Stimulated activated CD4-positive, alpha-beta T cell treated with anti-CD3 and anti-CD28 coated beads, TNF-alpha, amount 100 ng/mL, for 48 hours (primary cell): ENCODE data around the gene PAK2.
"Not testable (repeated sequence)": the region's sequence is repeated elsewhere in the genome, so short reads cannot be mapped to it uniquely, and the experiment has no call there.

Experiments
- DNase-seq, 3 donors: peaks; one replicate each; pipeline ENCODE4 v3.0.0-alpha.2; 2020; ENCODE audit warnings: low read depth in 3 of 3

Gene PAK2

DNA sequence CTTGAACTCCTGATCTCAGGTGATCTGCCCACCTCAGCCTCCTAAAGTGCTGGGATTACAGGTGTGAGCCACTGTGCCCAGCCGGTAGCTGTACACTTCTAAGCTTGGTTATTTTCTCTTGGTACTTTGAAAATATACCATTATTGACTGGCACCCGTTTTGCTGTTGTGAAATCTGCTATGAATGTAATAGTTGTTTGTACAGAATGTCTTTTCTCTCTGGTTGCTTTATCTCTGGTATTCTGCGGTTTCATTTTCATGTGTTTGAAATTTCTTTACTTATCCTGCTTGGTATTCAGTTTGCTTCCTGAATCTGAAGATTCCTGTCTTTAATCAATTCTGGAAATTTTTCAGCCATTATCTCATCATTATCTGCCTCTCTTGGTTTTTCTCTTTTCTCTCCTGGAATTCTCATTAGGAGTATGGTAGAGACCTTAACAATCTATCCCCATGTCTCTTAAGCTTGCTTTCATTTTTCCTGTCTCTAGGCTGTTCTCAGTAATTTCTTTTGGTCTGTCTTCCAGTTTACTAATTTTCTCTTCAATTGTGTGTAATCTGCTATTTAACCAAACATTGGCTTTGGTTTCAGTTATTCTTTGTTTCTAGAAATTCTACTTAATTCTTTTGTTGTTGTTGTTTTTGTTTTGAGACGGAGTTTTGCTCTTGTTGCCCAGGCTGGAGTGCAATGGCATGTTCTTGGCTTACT is 2.8 kb upstream of the PAK2 start:
- DNase-seq: no peak

DNA sequence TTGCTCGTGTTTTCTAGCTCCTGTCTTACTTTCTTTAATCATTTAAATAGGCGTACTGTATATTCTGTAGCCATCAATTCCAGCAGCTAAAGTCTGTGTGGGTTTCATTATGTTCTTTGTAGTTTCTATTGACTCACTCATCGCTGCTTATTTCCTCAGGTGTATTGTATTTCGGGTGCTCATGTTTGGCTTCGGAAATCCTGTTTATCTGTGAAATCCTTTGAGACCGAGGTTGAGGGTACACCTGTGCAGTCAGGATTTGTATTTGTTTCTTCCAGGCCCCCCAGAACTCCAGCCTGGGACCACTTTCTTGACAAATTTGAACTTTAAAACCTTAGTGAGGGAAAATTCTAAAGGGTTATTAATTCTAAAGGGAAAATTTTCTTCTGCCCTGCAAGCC is 2.0 kb upstream of the PAK2 start:
- no peak for DNase-seq

DNA sequence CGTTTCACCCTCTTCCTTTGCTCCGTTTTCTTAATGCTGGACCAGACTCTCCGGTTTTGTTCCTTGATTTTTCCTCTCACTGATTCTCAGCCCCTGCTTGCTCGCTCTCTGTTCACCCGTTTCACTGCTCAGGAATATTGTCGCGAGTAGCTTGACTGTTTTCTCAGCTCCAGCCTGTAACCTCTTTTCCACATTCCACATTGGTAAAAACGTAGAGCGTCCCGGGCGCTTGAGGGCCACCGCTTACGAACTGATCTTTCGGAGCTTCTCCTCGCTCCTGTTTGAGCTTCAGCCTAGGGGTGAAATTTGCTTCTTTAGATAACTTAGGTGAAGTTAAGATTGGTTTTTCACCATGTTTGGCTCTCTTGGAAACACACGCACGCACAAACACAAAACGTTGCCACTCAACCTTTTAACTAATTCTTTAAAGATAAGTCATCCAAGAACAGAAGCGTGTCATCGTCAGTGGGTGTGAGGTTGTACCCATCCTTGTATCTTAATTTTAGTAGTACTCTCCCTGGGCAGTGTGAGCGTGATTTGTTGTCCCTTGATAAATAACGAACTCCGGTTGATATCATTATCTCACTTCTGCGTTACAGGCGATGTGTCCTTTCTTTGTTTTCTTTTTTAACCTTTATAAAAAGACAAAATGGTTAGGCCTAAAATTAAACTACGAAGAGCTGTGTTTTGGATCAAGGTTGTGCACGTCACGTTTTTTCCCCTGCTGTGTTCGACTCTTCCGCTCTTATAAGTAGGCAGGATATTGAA is 1.0 kb downstream of the PAK2 start:
- DNase-seq: peak in 2 of 3 donors; percentile 15 to 46

DNA sequence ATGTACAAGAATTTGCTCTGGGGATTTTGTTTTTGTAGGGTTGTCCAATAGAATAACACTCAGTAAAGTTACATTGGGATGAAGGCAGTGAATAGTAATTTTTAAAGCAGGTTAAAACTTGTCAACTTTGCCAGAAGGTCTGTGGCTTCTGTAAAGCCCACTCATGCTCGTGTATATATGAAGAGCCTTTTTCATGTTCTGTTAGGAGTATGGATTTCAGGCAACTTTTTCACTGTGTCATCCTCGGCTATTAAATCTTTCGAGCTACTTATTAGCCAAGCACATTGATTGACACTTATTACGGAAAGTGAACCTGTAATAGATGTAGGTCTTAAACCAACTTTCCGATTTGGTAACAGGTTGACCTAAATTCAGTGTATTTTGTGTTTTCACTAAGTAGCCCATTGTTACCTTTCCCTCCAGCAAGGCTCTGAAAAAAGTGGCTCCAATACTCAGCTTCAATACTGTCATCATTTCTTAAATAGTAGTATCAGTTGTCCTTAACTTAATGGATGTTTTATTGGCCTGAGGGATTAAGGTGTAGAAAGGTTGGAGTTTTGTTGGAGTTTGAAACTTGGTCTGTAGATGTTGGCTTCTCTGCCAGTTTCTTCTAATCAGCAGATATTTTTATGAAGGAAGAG is 1.7 kb downstream of the PAK2 start:
- no peak for DNase-seq

DNA sequence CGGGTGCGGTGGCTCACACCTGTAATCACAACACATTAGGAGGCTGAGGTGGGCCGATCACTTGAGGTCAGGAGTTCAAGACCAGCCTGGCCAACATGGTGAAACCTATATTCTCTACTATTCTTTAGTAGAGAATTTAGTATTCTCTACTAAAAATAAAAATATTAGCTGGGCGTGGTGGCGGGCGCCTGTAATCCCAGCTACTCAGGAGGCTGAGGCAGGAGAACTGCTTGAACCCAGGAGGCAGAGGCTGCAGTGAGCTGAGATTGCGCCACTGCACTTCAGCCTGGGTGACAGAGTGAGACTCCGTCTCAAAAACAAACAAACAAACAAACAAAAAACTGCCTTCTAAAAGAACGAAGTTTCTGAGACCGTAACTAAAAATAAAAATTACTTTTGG is 3.9 kb downstream of the PAK2 start:
- not testable (repeated sequence) for DNase-seq

DNA sequence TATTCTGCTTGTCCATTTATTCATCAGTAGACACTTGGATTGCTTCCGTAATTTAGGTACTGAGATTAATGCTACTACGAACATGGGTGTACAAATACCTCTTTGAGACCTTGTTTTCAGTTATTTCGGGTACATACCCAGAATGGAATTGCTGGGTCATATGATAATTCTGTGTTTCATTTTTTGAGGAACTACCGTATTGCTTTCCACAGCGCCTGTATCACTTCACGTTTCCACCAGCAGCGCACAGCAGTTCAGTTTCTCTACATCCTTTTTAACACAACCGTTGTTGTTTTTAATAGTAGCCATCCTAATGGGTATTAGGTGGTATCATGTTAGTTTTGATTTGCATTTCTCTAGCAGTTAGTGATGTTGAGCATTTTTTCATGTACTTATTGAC is 9.5 kb downstream of the PAK2 start:
- no peak for DNase-seq

DNA sequence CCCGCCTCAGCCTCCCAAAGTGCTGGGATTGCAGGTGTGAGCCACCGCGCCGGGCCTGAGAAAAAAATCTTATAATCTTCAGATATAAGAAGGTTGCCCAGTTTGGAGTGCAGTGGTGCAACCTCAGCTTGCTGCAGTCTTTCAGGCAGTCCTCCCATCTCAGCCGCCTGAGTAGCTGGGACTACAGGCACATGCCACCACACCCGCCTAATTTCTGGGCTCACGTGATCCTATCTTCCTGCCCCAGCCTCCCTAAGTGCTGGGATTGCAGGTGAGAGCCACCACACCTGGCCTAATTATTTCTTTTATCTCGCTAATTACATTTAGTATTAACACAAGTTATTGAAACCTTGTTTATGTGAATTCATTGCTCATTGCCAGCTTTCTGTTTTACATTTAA is 13.5 kb downstream of the PAK2 start:
- no peak for DNase-seq

DNA sequence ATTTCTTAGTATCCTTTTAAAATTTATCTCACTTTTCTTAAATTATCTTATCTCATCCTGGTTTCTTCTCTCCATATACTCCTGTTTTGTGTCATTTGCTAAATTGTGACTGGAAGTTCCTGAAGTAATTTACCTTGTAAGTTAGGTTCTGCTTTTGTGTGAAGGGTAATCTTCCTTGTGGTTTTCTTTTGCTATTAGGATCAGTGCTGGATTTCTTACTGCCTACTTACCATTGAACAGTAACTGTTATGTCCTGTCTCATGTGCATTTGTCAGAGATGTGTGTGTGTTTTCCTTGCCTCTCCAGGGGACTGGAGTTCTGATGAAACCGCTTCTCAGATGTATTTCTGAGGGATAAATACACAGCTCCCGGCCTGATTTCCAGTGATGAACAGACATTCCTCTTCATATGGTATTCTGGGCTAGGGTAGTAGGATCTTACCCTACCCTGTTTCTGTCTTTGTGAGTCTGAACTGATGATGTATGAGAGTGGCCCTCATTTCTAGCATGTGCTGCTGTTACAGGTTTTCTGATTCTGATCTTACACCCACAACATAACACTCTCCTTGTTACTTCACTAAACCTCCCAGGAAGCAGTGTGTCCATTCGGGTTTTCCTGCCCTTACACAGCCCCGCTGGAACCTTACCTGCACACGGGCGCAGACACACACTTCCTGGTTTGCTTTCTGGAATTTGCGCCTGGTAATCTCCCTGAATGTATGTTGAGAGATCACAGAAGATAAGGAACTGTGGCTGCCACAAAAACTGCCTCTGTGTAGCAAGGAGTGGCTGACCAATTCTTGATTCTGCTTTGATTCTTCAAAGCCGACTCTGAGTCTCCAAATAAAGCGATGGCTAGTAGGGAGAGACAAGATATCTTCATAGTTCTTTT is 14.7 kb downstream of the PAK2 start:
- DNase-seq: no peak

DNA sequence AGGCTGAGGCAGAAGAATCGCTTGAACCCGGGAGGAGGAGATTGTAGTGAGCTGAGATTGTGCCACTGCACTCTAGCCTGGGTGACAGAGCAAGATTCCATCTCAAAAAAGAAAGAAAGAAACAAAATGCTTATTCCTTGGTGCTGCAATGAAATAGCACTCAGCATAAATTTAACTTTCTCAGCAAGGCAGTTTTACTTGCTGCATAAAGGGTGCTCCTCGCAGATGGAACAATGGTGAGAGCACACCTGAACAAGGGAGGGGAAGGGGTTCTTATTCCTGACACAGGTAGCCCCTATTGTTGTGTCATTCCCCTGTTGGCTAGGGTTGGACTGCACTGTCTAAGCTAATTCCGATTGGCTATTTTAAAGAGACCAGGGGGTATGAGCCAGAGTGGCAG is 17.1 kb downstream of the PAK2 start:
- DNase-seq: no peak

DNA sequence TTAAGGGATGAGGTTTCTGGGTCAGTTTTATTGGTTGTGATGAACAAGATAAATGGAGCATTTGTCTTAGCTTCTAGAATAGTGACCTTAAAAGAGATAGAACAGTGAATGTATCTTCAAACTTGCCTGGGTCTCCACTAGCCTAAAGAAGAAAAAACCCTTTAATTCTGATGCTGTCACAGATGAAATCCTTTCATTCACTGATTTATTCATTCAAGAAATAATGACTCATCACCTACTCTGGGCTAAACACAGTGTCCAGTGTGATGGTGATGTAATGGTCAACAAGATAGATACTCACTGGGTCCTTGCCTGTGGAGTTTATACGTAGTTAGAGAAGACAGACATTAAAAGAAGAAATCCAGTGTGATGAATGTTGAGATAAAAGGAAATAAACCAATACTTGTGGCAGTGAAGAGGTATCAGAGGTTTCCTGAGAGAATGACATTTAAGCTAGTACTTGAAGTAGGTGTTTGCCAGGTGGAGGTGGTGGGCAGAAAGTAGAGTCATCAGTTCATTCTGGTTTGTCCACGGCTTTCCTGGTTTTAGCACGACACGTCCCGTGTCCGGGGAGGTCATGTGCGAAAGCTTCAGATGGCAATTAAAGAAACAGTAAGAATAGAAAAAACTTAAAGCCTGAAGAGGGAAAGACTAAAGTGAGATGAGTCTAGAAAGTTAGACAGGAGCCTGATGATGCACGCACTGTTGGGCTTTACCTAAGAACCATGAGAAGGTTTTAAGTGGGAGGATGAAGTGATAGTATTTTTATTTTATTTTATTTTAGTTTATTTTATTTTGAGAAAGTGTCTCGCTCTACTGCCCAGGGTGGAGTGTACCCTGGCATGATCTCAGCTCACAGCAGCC is 18.5 kb downstream of the PAK2 start:
- no peak for DNase-seq

DNA sequence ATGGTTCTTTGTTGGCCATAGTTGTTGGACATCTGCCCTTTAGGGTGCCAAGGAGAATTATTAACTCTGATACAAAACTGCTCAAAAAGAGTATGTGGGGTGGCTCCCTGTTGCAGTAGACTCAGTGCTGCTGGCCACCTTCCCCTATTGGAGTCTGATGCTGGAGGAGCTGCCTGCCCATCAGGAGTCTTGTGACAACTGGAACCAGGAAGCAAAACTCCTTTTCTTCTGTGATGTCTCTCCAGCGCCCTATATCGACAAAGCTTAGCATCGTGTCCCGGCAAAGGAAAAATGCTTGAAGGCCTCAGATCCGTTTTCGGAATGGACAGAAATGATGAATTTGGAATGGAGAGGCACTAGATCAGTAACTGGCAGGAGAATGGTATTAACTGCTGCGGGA is 23.5 kb downstream of the PAK2 start:
- DNase-seq: no peak

DNA sequence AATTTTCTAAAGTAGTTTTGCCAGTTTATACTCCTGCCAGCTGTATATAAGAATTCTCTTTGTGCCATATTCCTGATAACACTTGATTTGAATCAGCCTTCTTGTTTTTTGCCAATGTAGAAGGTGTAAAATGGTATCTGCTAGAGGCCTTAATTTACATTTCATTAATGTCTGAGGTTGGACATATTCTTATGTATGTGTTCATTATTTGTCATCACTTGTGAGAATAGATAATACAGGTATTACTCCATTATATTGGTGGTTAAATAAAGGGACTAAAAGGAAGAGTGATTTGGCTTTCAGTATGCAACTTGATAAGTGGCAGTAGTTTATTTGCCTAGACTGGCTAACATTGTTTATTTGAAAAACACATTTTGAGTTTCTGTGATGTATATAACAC is 25.8 kb downstream of the PAK2 start:
- no peak for DNase-seq

DNA sequence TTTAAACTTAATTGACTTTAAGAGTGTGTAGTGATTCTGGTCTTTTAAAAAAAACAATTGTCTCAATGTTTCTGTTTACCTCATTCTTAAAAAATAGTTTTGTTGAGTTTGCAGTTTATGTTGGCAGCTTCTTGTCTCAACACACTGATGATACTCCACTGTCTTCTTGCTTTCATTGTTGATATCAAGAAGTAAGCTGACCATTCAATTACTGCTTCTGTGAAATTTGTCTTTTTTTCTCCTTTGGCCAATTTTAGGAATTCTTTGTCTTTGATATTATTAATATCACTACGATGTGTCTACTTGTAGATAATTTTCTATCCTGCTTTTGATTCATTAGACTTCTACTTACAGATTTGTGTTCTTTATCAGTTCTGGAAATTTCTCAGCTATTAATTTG is 31.4 kb downstream of the PAK2 start:
- DNase-seq: no peak

DNA sequence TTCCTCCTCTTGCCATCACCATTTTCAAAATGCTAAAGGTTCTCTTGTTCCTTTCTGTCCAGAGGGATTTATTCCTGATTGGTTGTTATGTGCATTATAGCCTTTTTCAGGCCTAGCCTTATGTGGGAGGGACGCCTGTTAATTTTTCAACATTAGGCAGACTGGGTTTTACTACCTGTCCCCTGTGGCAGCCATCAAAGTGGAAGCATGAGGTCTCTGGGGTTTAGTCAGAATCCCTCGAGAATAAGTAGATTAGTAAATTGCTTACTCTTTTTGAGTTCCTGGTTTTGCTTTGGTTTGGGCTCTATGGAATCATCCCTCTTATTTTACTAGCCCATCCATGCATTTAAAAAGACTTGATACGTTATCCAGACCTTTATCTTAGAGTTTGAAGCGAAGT is 32.4 kb downstream of the PAK2 start:
- no peak for DNase-seq

DNA sequence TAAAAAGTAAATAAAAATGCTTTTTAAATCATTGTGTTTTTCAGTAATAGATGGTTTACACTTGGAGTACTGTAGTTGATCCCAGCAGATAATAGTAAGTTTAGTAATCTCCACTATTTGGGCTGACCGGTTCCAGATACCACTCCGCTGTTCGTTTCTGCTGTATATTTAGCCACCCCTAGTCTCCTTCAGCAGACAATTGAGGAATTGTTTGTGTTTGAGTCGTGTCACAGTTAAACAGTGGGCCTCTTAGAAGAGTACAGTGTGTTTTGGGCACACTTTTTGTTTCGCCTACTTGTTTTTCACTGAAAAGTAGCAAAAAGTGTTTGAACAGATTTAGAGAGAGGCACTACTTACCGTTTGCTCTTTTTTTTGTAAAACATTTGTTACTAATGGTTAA is 33.2 kb downstream of the PAK2 start:
- DNase-seq: no peak

DNA sequence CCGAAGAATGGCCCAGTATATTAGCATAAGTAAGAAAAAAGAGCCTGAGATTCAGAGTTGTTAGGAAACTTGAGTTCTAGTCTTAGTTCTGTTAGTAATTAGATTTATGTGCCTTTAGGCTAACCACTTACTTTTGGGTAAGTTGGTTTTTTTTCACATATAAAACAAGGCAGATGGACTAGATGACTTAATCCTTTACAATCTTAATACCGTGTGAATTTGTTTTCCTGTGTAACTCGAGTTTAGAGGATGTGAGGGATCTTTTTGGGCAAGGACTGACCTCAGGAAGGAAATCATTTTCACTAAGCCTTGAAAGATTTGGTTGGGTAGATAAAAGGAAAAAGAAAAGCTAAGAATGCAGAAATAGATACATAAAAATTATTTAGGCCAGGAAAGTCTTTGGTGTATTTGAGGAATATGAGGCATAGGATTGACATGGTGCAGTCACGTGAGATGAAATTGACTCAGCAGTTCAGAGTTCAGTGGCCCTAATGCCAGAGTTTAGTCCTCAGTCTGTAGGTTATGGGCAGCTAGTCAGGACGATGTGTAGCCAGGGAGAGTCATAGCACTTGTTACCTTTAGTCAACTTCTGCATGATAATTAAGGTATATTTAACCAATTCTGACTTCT is 34.6 kb downstream of the PAK2 start:
- DNase-seq: no peak

DNA sequence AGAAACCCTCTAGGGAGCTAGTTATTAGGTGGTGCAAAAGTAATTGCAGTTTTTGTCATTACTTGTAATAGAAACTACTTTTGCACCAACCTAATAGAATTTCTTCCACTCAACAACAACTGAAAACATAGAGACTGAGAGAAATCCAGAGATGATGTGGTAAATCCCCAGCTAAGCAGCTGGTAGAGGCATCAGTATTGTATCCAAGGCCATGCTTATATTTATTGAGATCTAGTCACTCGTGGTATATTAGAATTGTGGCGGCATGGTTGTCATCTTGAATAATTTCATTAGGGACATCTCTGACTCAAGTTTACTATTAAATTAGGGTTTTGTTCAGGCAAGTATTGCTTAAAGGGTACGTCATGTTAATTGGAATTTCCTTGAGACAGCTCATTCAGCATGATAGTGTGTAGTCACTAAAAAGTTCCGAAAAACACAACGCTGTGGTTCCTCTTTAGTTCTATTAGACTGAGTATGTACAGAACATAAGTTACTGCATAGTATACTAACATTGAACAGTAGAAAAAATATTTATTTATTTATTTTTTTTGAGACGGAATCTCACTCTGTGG is 35.3 kb downstream of the PAK2 start:
- DNase-seq: no peak

DNA sequence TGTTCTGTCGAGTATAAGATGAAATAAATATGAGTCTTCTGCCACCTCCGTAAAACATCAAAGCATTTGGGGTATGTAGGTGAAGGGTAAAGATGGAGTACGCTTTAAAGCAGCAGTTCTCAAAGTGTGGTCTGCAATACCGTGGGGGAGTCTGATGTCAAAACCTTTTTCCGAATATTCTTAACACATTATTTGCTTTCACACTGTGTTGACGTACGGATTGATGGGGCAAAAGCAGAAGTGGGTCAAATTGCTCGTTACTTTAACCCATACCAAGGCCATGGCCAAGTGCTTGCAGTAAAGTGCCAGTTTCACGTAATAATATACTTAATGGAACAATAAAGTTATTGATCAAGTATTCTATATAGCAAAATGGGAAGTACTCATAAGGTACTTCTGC is 36.3 kb downstream of the PAK2 start:
- DNase-seq: no peak

DNA sequence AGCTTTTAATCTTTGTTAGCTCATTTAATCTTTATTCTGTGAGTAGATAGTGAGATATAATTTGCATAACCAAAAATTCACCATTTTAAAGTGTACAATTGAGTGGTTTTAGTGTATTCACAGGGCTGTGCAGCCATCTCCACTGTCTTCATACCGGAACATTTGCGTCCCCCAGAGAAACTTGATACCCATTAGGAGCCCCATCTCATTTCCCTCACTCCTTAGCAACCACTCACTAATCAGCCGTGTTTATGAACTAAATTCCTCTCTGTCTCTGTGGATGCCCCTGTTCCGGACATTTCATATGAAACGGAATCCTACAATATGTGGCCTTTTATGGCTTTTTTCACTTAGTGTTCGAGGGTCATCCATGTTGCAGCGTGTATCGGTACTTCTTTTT is 38.2 kb downstream of the PAK2 start:
- DNase-seq: no peak

DNA sequence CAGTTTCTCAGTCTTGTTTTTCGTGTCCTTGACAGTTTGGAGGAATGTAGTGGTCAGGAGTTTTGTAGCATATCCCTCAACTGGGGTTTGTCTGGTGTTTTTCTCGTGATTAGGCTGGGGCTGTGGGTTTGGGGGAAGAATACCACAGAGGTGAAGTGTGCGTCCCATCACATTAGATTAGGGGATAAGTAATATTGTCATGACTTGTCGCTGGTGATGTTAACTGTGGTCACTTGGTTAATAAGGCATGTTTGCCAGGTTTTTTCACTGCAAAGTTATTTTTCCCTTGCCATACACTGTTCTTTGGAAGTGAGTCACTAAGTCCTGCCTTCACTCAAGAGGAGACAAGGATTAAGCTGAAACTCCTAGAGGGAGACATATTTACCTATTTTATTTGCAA is 39.1 kb downstream of the PAK2 start:
- no peak for DNase-seq
